Measurements from ENCODE around the gene CELA3B. TPM values are rescaled to one million over a fixed set of nuclear protein-coding genes. Genes with fewer than 3 reads are reported as not detected.
"Not testable (repeated sequence)": the region's sequence is repeated elsewhere in the genome, so short reads cannot be mapped to it uniquely, and the experiment has no call there.

Gene CELA3B, protein sequence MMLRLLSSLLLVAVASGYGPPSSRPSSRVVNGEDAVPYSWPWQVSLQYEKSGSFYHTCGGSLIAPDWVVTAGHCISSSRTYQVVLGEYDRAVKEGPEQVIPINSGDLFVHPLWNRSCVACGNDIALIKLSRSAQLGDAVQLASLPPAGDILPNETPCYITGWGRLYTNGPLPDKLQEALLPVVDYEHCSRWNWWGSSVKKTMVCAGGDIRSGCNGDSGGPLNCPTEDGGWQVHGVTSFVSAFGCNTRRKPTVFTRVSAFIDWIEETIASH
- not detected in 2 replicates for total RNA-seq
- long read RNA-seq, result 0 reads

DNA sequence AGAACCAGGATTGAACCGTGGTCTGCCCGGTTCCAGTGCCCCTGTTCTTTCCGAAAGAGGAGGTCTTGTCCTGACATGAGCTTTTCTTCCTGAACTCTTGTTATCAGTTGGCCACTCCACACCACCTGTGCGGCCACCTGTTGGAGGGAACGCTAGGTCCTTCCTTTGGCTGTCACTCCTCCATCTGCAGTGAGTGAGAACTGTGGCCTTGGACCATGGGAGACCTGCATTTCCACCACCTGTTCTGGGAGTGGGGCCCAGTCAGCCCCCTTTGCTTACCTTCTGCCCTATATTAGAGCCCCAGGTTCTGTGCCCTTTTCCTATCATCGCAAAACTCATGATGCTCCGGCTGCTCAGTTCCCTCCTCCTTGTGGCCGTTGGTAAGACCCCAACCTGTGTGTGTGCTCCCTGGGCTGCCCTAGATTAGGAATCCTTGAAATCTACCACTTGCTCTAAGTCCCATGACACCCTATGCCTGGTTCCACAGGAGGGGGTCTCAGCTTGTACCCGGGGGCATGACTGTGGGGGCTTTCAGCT lies at the start of gene CELA3B:
Gene CELA3B, plus strand, starts transcription at position 320 of the 537 bp plus-strand sequence. Its CDS starts 18 bp downstream, at position 338.
- H3K4me3 Mint-ChIP-seq (ENCODE audit: unreplicated experiment); DNase-seq (ENCODE audit: extremely low spot score, unreplicated experiment); H3K4me1 Mint-ChIP-seq (ENCODE audit: unreplicated experiment); H3K9me3 Mint-ChIP-seq (ENCODE audit: unreplicated experiment); H3K27me3 Mint-ChIP-seq (ENCODE audit: unreplicated experiment); H3K27ac Mint-ChIP-seq (ENCODE audit: unreplicated experiment); H3K36me3 Mint-ChIP-seq (ENCODE audit: unreplicated experiment): not testable (repeated sequence)

DNA sequence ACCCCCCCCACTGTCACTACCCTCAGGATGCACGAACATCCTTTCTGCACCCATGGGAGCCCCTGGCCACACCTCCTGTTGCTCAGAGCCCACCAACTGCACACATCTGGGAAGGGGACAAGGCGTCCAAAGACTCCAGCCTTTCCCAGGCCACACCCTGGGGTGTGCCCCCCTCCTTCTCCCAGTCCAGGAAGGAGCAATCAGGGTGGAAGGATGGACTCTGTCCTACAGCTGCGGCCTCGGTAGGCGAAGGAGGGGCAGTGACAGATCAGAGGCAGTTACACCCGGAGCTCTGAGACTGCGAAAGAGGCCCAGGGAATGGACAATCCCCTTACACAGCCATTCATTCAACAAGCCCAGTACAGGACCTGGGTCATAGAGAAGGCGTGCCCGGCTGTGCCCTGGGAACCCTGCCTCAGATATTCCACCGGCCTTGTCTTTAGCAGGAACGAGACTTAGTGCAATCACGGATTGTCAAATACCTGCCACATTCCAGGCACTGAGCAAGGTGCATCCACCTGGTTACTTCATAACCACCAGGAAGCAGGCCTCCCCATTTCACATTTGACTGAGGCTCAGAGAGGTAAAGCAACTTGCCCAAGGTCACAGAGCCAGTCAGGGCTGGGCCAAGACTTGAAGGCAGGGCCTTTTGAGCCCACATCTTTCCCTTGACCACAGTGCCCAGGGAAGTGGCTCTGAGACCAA lies 49.1 kb upstream of the CELA3B start:
- Mint-ChIP-seq H3K4me3 (ENCODE audit: unreplicated experiment) (no peak overlapping the region), H3K27ac (ENCODE audit: unreplicated experiment) (peak overlapping the region; percentile 89), H3K27me3 (ENCODE audit: unreplicated experiment) (no peaks in the 10 kb centered on the region), H3K36me3 (ENCODE audit: unreplicated experiment) (peaks cover 5% of the 10 kb centered on the region), H3K9me3 (ENCODE audit: unreplicated experiment) (no peaks in the 10 kb centered on the region), H3K4me1 (ENCODE audit: unreplicated experiment) (peaks cover 69% of the 10 kb centered on the region)
- DNase-seq (ENCODE audit: extremely low spot score, unreplicated experiment), result no peak
- TF ChIP-seq, protein P1, sequence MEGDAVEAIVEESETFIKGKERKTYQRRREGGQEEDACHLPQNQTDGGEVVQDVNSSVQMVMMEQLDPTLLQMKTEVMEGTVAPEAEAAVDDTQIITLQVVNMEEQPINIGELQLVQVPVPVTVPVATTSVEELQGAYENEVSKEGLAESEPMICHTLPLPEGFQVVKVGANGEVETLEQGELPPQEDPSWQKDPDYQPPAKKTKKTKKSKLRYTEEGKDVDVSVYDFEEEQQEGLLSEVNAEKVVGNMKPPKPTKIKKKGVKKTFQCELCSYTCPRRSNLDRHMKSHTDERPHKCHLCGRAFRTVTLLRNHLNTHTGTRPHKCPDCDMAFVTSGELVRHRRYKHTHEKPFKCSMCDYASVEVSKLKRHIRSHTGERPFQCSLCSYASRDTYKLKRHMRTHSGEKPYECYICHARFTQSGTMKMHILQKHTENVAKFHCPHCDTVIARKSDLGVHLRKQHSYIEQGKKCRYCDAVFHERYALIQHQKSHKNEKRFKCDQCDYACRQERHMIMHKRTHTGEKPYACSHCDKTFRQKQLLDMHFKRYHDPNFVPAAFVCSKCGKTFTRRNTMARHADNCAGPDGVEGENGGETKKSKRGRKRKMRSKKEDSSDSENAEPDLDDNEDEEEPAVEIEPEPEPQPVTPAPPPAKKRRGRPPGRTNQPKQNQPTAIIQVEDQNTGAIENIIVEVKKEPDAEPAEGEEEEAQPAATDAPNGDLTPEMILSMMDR (IDR thresholded peaks at IDR 0.05), result no peak

DNA sequence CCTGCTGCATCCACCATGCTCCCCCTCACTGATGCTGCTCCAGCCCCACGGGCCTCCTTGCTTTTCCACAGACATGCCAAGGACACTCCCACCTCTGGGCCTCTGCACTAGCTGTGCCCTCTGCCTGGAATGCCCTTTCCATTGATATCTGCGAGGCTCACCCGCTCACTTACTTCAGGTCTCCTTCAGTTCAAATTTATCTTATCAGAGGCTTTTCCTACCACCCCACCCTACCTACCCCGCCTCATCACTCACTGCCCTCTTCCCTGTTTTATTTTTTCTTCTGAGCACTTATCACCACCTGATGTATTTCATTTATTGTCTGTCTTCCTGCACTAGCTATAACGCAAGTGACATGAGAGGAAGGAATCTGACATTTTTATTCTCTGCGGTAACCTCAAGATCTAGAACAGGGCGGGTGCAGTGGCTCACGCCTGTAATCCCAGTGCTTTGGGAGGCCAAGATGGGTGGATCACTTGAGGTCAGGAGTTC lies 46.7 kb upstream of the CELA3B start:
- no peaks in the 10 kb centered on the region for H3K27me3 Mint-ChIP-seq (ENCODE audit: unreplicated experiment)
- H3K36me3 Mint-ChIP-seq (ENCODE audit: unreplicated experiment), result peaks cover 4% of the 10 kb centered on the region
- no peak for DNase-seq (ENCODE audit: extremely low spot score, unreplicated experiment)
- H3K9me3 Mint-ChIP-seq (ENCODE audit: unreplicated experiment), result no peaks in the 10 kb centered on the region
- no peak overlapping the region for H3K4me3 Mint-ChIP-seq (ENCODE audit: unreplicated experiment)
- H3K4me1 Mint-ChIP-seq (ENCODE audit: unreplicated experiment), result peaks cover 78% of the 10 kb centered on the region
- H3K27ac Mint-ChIP-seq (ENCODE audit: unreplicated experiment), result peak overlapping the region; percentile 81
- TF ChIP-seq, protein P1 (IDR thresholded peaks at IDR 0.05), result no peak

DNA sequence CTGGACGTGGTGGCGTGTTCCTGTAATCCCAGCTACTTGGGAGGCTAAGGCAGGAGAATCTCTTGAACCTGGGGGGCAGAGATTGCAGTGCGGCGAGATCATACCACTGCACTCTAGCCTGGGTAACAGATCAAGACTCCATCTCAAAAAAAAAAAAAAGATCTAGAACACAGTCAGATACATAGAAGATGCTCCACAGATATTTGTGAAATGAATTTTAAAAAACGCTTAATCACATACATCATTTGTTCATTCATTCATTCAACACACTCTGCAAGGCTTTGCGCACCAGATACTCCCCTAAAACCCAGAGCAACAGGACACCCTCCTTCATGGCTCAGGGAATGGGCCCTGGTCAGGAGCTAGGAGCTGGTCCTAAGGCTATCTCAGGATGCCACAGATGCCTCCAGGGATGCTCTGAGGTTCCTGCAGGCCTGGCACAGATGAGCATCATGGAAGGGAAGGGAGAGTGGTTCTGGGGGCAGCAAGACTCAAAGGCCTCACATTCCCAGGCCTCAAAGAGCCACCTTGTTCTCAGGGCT lies 46.1 kb upstream of the CELA3B start:
- Mint-ChIP-seq H3K27ac (ENCODE audit: unreplicated experiment) (peak overlapping the region; percentile 81), H3K36me3 (ENCODE audit: unreplicated experiment) (peaks cover 4% of the 10 kb centered on the region), H3K27me3 (ENCODE audit: unreplicated experiment) (no peaks in the 10 kb centered on the region), H3K4me3 (ENCODE audit: unreplicated experiment) (no peak overlapping the region), H3K4me1 (ENCODE audit: unreplicated experiment) (peaks cover 84% of the 10 kb centered on the region), H3K9me3 (ENCODE audit: unreplicated experiment) (no peaks in the 10 kb centered on the region)
- TF ChIP-seq, protein P1 (IDR thresholded peaks at IDR 0.05), result no peak
- DNase-seq (ENCODE audit: extremely low spot score, unreplicated experiment), result no peak

DNA sequence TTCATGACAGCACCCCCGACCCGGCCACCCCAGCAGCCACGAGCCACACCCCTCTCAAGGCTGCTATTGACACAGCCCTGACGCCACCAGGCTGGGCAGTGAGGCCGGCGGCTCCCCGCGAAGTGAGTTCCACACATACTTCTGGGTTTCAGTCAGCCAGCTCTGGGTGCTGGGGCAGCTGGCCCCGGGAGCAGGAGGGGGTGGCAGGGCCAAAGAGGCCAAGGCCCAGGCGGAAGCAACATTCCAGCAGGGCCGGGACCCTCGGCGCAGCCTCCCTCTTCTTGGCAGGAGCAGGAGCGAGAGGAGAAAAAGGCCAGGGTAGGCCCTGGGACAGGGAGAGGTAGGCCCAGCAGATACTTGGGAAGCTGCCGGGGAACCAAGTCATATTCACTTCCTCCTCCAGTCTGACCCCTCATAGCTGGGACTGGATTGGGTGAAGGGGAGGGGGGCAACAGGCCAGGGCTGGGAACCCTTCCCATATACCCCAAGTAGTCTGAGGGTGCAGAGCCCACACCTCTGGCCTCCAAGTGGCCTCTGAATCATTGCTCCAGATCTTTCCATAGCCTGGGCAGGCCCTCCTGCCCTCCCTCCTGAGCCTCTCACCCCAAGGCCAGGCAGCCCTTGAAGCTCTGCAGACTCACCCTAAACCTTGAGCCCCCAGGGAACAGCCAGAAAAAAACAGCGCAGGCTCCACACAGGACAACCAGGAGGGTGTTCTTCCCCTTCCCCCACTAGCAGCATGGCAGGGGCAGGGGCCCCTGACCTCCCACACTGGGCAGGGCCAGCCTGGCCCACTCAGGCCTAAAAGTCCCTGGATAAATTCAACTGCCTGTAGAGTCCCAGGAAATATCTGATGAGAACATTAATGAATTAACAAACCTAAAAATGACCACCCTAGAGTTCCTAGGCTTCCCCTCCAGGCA lies 45.4 kb upstream of the CELA3B start:
- no peak for DNase-seq (ENCODE audit: extremely low spot score, unreplicated experiment)
- Mint-ChIP-seq H3K36me3 (ENCODE audit: unreplicated experiment) (peaks cover 4% of the 10 kb centered on the region), H3K4me3 (ENCODE audit: unreplicated experiment) (no peak overlapping the region), H3K4me1 (ENCODE audit: unreplicated experiment) (peaks cover 87% of the 10 kb centered on the region), H3K9me3 (ENCODE audit: unreplicated experiment) (no peaks in the 10 kb centered on the region), H3K27me3 (ENCODE audit: unreplicated experiment) (no peaks in the 10 kb centered on the region), H3K27ac (ENCODE audit: unreplicated experiment) (peak overlapping the region; percentile 81)
- TF ChIP-seq, protein P1 (IDR thresholded peaks at IDR 0.05), result no peak
